SKM-1 treated with dmso at 0.1 percent for 144 hours (cell line): ENCODE data around the gene SLC30A7.
"Not testable (repeated sequence)": the region's sequence is repeated elsewhere in the genome, so short reads cannot be mapped to it uniquely, and the experiment has no call there.

Experiments used
- DNase-seq: peaks from one replicate; lab custom pipeline; 2025; ENCODE audit not compliant: unreplicated experiment; lab: John Stamatoyannopoulos, UW

Gene SLC30A7

DNA sequence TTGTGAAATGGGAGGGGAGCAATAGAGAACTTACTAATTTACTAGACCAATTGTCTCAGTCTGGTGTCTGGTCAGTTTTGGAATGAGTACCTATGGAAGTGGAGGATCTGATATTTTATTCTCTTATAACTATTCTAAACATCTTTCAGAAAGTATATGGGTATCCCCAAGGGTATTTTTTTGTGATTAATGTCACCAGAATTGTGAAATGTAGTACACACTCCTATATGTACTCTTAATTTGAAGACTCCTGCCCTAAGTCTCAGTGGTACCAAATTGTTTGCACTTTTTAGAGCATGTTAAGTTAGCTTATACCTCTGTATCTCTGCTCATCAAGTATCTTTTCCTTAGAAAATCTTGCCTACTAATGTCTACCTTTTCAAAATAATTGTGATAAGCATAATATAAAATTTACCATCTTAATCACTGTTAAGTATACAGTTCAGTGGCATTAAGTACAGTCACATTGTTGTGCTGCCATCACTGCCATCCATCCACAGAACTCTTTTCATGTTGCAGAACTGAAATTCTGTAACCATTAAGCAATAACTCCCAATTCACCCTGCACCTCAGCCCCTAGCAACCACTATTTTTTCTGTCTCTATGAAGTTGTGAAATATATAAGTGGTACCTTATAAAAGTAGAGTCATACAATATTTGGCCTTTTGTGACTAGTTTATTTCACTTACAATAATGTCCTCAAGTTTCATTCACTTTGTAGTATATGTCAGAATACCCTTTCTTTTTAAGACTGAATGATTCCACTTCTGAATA, 40.5 kb downstream of the SLC30A7 start:
- peak; percentile 13 for DNase-seq

DNA sequence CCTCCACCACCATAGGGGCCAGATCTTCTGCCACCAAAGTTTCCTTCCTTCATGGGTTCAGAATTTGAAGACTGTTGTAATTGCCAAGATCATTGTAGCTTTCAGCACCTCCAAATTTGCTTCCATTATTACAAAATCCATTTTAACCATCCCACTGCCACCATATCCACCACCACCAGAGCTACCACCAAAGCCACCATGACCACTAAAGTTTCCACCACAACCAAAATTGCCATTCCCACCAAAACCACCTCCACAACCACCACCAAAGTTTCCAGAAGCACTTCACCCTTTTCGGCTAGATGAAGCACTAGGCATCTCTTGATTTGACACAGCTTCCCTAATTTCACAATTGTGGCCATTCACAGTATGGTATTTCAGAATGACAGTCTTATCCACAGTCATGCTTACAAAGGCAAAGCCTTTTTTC, 45.2 kb downstream of the SLC30A7 start:
- DNase-seq: no peak

DNA sequence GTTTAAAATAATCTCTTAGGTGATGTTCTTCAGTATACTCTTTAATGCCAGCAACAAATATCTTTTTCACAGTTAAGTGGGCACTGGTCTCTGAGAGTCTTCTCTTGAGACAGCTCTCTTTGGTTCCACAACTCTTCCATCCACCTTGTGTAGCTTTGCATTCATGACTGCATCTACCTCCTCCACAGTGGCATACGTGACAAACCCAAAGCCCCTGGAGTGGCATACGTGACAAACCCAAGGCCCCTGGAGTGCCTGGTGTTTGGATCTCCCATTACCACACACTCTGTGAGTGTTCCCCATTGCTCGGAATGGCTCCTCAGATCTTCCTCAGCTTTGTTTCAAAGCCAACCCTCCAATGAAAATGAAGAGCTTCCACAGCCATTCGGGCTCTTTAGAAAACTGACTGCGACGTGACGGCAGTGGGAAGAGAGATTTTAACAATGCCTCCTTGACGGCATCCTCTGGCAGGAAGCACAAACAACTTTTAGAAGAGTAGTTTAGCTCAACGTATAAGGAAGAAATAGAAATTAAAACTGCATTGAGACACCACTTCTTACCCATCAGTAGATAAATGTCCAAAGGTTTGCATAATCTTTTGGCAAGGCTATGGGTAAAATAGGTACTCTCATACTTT, 45.8 kb downstream of the SLC30A7 start:
- DNase-seq: no peak

DNA sequence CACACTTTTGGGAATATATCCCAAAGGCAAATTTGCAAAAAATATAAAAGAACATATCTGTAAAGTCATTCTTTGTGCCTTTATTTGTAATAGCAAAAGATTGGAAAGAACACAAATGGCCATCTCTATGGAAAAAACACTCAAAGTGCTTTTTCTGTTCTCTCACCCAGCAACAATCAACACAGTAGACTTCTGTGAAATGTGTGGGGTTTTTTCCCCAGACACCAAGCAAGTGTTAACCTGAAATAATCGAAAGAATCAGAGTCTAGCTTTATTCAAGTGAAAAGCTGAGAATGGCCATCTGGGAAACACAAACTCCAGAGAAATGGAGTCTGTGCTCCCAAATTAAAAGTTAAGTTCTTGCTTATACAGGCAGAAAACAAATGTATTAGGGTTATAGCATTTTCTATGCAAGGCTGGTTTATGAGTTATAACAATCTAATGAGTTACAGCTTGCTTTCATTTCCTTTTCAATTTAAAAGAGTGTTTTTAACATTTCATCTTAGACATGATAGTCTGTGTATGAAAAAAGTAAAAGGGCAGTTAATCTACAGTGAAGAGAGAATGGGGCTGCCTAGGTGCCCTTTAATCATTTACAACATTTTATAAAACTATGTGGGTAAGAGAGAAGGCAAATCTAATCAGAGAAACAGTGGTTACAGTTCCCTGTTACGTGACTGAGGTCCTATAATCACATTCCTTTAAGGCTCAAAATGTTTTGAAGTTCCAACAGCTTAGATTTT, 46.6 kb downstream of the SLC30A7 start:
- DNase-seq: no peak

DNA sequence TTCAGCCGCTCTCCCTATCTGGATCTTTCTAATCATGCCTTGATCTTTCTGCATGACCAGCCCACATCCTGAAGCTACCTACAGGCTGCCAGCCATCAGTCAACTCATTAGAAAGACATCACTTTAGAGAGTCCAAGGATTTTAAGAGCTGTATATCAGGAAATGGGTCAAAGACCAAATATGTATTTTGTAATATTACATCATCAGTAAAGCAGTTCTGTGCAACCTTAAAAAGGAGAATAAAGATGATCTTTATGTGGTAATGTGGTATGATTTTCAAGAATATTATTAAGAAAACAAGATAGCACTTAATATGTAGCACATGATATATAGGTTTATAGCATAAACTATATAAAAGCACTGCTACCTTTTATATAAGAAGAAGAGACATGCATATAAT, 47.6 kb downstream of the SLC30A7 start:
- no peak for DNase-seq

DNA sequence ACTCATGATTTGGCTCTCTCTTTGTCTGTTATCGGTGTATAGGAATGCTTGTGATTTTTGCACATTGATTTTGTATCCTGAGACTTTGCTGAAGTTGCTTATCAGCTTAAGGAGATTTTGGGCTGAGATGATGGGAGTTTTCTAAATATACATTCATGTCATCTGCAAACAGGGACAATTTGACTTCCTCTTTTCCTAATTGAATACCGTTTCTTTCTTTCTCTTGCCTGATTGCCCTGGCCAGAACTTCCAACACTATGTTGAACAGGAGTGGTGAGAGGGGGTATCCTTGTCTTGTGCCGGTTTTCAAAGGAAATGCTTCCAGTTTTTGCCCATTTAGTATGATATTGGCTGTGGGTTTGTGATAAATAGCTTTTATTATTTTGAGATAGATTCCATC, 50.2 kb downstream of the SLC30A7 start:
- DNase-seq: not testable (repeated sequence)

DNA sequence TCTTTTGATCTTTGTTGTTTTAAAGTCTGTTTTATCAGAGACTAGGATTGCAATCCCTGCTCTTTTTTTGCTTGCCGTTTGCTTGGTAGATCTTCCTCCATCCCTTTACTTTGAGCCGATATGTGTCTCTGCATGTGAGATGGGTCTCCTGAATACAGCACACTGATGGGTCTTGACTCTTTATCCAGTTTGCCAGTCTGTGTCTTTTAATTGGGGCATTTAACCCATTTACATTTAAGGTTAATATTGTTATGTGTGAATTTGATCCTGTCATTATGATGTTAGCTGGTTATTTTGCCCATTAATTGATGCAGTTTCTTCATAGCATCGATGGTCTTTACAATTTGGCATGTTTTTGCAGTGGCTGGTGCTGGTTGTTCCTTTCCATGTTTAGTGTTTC, 51.9 kb downstream of the SLC30A7 start:
- DNase-seq: not testable (repeated sequence)

DNA sequence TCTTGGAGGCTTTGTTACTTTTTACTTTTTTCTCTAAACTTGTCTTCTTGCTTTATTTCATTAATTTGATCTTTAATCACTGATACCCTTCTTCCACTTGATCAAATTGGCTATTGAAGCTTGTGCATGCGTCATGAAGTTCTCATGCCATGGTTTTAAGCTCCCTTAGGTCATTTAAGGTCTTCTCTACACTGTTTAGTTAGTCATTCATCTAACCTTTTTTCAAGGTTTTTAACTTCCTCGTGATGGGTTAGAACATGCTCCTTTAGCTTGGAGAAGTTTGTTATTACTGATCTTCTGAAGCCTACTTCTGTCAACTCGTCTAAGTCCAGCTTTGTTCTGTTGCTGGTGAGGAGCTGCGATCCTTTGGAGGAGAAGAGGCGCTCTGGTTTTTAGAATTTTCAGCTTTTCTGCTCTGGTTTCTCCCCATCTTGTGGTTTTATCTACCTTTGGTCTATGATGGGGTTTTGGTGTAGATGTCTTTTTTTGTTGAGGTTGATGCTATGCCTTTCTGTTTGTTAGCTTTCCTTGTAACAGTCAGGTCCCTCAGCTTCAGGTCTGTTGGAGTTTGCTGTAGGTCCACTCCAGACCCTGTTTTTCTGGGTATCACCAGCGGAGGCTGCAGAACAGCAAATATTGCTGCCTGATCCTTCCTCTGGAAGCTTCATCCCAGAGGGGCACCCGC, 53.0 kb downstream of the SLC30A7 start:
- not testable (repeated sequence) for DNase-seq

DNA sequence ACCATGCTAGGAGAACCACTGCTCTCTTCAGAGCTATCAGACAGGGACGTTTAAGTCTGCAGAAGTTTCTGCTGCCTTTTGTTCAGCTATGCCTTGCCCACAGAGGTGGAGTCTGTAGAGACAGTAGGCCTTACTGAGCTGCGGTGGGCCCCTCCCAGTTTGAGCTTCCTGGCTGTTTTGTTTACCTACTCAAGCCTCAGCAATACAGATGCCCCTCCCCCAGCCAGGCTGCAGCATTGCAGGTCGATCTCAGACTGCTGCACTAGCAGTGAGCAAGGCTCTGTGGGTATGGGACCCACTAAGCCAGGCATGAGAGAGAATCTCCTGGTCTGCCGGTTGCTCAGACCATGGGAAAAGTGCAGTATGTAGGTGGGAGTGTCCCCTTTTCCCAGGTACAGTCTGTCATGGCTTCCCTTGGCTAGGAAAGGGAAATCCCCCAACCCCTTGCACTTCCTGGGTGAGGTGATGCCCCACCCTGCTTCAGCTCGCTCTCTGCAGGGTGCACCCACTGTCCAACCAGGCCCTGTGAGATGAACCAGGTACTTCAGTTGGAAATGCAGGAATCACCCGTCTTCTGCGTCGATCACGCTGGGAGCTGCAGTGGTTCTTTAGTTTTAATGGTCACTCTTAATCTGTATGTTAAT, 53.7 kb downstream of the SLC30A7 start:
- DNase-seq: not testable (repeated sequence)

DNA sequence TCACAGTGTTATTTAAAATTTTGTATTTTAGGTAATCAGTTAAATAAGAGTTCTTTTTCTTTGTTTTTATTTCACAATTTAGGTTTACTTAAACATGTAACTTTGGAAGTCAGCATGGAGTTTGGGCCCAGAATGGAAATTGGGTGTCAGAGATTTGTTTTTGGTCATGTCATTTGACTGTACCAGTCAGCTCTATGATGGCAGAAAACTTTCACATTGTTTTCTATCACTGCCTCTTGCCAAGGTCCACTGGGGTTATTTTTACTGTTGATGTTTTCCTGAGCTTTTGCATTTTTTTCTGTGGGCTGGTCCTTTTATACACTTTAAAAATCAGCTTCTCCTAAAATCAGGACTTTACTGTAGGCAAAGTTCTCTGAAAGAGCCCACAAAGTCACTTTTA, 54.4 kb downstream of the SLC30A7 start:
- DNase-seq: no peak

DNA sequence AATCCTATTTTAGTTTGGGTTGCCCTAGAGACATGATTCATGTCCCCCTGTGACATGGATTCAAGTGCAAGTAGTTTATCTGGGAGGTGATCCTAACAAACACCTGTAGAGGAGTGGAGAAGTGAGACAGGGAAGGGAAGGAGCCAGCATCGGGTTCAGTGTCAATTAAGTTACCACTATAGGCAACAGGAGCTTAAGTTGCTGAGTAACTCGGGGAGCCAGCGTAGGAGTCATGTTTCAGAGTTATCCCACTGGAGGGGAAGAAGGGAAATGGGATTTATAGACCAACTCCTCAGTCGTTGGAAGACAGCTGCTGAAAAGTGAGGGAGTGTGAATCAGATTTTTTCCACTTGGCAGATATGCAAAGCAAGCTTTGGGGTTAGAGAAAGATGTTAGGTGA, 54.9 kb downstream of the SLC30A7 start:
- DNase-seq: no peak

DNA sequence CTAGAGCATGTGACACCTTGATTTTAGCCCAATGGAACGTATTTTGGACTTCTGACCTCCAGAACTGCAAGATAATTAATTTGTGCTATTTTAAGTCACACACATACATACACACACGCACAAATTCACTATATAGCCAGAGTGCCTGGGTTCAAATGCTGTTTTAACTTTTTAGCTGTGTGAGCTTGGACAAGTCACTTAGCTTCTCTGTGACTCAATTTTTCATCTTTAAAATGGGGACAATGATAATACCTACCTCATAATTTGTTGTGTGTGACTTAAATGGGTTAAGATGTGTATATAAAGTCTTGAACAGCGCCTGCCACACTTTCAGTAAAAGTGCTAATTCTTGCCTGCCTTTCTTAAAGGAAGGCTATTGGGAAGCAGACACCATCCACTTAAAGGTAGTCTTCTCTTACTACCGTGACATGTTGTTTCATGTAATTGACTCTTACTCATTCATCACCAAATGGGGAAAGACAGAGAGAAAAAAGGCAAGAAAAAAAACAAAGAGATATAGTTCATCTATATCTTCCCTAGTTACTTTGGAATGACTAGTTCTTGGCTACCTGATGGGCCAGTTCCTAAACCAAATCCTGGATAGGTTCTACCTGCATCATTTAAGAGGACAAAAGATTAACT, 56.3 kb downstream of the SLC30A7 start:
- no peak for DNase-seq

DNA sequence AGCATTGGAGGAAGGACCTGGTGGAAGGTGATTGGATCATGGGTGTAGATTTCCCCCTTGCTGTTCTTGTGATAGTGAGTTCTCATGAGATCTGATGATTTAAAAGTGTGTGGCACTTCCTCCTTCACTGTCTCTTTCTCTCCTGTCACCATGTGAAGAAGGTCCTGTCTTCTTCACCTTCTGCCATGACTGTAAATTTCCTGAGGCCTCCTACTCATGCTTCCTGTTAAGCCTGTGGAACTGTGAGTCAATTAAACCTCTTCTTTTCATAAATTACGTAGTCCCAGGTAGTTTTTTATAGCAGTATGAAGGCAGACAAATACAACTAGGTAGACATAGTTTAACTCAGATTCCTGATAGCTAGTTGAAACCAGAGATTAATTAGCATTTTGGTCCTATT, 57.1 kb downstream of the SLC30A7 start:
- DNase-seq: not testable (repeated sequence)

DNA sequence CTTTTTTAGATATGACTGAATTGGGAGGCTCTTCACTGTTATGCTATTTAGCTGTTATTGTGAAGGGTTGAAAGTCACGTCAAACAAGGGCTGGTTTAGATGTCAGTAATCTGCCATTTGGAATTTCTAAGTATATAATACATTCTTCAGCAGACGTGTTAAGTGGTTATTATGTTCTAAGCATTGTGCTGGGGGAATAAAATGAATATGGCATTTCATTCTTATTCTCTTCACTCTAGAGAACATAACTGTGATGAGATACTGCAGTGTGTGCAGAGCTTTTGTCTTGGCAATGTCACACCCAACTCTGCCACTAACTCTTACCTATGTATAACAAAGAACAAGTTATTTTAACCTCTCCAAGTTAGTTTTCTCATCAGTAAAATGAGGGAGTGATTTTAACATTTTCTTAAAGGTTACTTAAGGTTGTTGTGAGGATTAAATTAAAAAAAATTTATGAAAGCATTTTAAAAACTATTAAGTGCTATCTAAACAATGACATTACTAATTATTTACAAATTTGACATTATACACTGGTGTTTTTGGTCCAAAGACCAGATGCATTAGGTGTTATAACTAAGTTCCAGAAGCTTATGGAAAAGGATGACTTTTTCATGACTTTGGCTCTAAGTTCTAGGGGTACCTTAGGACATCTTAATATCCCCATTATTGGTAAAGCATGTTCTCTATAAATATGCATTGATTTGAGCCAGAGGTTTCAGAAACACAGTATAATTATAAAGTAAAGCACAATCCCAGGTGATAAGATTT, 58.3 kb downstream of the SLC30A7 start:
- DNase-seq: no peak

DNA sequence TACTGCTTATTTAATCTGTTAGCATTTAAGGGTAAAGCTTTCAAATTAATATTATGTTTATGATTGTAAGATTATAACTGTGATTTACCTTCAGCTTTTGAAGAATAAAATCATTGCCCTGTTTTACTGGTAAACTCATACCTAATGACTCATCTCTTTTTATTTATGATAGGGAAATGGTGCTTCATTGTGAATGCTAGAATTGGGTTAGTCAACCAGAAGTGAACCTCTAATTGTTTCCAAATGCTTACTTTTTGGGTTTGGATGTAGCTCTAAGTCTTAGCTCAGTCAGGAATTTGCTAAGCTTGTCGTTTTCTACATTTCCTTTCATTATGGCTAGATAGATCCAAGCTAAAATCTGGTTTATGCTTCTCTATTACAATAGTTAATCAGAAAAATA, 59.4 kb downstream of the SLC30A7 start:
- DNase-seq: no peak

DNA sequence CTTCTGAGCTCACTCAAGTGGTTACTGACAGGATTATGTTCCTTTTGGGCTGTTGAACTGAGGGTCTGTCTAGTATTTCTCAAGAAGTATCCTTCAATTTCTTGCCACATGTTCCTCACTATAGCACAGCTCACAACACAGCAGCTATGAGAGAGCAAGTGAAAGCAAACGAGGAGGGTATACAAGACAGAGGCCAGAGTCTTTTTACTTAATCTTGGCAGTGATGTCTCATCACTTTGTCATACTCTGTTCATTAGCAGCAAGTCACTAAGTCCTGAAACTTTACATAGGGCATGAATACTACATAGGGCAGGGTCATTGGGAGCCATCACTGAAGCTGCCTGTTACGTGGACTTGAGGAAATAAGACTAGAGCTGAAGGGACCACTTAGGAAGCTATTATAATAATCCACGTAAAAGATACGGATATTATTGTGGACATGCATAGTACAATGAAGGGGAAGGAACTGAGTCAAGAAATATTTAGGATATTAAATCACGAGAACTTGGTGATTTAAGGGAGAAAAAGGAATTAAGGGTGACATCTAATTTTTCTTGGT, 63.7 kb downstream of the SLC30A7 start:
- DNase-seq: no peak

DNA sequence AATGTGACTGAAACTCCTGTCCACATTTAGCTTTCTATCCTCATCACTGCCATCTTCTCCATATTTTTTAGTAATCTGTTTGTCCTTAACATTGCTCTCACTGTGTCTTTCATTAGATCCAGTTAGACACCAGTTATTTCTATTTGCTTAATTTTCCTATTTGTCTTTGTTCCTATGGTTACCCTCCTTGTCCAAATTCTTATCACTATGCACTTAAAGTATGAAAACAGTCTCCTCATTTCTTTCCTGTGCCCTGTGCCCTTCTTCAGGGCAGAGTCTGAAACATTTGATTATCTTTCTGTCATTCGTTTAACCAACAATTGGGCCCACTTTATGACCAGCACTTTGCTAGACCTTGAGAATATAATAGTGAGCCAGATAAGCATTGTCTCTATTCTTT, 64.2 kb downstream of the SLC30A7 start:
- no peak for DNase-seq

DNA sequence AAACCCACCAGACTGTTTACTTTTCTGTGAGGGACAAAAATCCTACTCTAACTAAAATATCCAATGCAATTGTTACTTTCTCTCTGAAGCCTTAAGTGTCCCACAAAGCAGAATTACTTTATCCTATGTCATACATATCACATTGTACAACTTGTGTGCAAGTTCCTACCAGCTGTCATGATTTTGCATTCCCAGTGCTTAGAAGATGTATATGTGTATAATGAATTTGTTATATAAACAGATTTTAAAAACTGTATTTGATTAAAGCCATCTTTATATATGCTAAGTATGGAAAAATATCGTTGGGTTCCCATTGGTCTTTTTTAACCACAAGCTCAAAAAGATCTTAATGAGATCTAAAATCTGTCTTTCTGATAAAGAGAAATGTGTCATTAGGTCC, 72.7 kb downstream of the SLC30A7 start:
- DNase-seq: no peak

DNA sequence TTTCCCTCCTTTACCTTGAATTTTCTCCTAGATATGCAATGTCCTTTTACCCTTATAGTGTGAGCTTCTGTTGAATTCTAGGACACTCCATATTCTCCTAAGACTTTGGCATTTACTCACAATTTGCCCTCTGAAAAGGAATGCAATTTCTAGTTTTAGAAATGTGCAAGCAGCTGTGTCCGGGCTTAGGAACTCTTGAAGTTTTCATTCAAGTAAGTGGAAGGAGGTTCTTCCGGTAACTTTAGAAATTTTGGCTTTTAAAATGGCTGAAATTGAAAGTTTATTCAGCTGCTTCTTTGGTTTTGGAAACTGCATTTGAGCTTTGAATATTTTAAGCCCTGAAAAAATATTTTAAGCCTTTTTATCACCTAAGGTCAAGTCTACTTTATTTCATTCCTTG, 73.4 kb downstream of the SLC30A7 start:
- no peak for DNase-seq
